GM12878 (cell line): ENCODE measurements around the gene PDE4DIP.
"Not testable (repeated sequence)": the region's sequence is repeated elsewhere in the genome, so short reads cannot be mapped to it uniquely, and the experiment has no call there.

ENCODE experiments used
- CUX1 ChIP-seq: IDR thresholded peaks from 2 replicates; pipeline ENCODE4 v1.6.1; 2012; ENCODE audit warnings: improper control_type of control experiment, low read depth, low read length; ENCODE audit not compliant: insufficient replicate concordance
- POLR2A ChIP-seq: IDR thresholded peaks from 2 replicates; pipeline ENCODE4 v1.6.1; 2011; ENCODE audit warnings: low read depth, mild to moderate bottlenecking, low read length
- RELB ChIP-seq: fragments of 450-650 bp; IDR thresholded peaks from 2 replicates; pipeline ENCODE4 v1.6.1; 2017; ENCODE audit warnings: low read depth, mild to moderate bottlenecking, moderate library complexity
- ZNF24 ChIP-seq: fragments of 450-650 bp; IDR thresholded peaks from 2 replicates; pipeline ENCODE4 v1.6.1; 2017; ENCODE audit warnings: antibody characterized with exemption, mild to moderate bottlenecking

- not testable (repeated sequence) for TF ChIP-seq ZNF24, CUX1, POLR2A, RELB
These were observed 11.1 kb downstream of the PDE4DIP start for GRCh38 chr1:148855367-148855766.
